HG03558 (cell line): ENCODE data around the gene INHA.

ENCODE experiments used
- ATAC-seq: cut with Tn5 transposase; IDR thresholded peaks from one replicate; pipeline ENCODE4 v1.9.1; 2021; ENCODE audit warnings: moderate number of reproducible peaks; ENCODE audit not compliant: unreplicated experiment; ENCODE audit errors: extremely low read depth

The INHA gene

GRCh38 chr2:219557320-219557719 is 14.8 kb upstream of the INHA start:
- no peak for ATAC-seq

DNA sequence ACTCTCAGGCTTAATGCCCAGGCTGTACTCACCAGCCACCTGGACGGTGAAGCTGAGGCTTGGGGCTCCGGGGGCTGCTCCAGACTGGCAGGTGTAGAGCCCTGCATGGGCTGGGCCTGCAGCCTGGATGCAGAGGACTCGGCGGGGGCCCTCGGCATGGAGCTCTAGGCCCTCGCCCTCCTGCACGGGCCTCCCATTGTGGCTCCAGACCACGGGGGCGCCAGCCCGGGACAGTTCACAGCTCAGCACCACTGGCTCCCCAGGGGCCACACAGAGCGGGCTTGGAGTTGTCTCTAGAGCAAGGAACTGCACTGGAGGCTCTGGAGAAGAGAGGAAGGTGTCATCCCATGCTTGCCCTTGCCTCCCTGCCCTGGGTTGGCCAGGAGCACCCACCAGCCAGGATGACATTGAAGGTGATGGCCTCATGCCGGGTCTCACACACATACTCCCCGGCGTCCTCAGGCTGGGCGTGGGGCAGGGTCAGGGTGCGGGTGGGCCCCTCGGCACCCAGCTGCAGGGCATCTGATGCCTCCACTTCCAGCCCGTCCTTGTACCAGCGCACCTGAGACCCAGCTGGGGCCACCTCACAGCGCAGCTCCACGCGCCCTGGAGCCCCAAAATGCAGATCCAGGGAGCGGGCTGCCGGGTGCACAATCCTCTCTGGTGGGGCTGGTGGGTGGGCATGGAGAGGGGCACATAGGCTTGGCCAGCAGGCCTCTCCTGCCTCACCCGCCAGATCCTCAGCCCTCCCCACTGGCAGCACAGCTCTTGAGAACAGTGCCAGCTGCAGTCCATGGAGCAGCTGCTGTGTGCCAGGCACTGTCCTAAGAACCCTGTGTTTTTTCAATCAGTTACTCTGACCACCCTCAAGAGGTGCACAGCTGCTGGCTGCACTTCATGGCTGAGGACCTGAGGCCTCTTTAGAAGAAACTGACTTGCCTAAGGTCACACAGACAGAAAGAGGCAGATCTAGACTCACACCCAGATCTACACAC is 14.0 kb upstream of the INHA start:
- ATAC-seq: no peak

DNA sequence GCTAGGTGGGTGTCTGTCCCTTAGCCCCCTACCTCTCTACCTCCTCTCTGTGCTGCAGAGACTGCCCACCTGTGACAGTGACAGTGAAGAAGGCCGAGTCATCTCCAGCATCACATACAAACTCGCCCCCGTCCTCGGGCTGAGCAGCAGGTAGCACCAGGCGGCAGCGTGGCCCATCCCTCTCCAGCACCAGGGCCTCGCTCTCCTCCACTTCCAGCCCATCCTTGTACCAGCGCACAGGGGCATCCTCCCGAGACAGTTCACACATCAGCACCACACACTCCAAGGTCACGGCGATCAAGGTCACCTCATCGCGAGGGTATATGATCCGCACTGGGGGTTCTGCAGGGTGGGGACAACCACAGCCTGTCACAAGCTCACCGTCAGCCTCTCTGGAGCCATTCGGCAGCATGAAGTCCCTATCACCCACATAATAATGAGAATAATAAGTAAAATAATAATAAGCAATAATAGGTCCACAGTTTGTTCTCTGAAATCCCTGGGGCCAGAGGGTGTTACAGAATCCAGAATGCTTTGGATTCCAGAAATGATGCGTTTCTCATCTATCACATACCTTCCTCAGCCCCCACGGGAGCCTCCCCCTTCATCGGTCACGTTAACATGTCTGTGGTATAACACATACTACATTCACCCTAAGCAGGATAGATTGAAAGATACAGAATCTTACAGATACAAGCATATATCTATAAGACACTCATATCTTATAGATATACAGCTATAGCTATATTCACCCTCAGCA is 12.8 kb upstream of the INHA start:
- ATAC-seq: no peak

GRCh38 chr2:219560037-219560892 is 11.8 kb upstream of the INHA start:
- no peak for ATAC-seq

DNA sequence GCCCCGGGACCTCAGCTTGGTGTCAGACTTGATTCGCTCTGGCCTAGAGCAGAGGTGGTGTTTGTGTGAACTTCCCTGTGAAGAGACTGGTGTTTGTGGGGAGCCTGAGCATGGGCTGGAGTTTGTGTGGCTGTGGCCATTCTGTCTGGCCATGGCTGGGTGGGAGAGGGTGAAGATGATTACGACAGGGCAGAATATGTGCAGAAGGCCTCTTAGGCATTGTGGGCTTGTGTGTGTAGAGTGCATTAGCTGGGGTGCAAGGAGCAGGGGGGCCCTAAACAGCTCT is 11.3 kb upstream of the INHA start:
- no peak for ATAC-seq

DNA sequence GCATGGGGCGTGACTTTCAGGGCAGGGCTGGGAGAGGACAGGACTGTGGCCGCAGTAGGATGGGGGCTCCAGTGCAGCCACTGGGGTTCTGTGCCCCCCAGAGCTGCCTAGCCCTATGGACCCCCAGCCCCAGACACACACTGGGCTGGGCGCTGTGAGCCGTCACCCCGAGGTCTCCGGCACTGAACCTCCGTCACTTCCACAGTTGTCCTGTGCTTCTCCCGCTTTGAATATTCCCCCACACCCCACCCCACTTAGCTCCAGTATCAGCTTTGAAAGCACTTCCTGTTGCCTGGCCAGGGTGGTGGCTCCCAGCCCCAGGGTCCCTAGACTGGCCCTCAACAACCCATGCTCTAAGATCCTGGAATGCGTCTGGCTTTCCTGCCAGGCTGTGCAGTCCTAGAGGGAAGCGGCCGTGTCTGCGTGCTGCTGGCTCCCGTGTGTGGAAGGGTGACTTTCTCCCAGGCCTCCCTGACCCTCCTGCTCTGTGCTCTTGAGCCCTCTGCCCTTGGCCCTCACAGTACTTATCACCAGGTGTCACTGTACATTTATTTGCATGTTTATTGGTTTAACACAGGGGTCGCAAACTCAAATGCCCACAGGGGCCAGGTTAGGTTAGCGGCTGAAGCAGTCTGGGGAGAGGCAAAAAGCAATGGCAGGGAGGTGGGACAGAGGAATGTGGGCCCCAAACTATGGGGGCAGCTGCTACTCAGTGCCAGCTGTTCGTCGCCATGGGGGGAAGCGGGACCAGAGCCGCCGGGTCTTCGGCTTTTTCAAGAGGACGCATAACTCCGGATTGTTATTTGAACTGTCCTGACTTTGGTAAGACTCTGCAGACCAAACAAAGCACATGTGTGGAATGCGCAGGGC is 10.7 kb upstream of the INHA start:
- ATAC-seq: no peak

- no peak for ATAC-seq
Measured at GRCh38 chr2:219562049-219563020, 9.8 kb upstream of the INHA start.

GRCh38 chr2:219563271-219563928 is 8.7 kb upstream of the INHA start:
- ATAC-seq: no peak

GRCh38 chr2:219565130-219566080 is 6.7 kb upstream of the INHA start:
- no peak for ATAC-seq

GRCh38 chr2:219566640-219567039 is 5.5 kb upstream of the INHA start:
- ATAC-seq: no peak

DNA sequence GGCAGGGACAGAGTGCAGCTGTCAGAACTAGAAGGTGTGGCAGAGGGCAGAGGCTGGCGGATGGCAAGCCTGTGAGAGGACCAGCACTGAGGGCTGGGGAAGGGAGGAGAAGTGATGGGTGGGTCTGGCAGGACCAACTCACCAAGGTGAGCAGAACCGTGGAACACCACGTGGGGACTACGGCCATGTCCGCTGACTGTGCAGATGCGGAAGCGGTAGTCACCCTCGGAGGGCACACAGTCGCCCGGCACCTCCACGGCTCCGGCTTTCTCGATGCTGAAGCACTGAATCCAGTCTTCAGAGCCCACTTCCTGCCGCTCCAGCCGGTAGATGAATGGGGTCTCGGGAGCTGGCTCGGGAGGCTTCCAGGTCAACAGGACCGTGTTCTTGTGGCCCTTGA is 5.0 kb upstream of the INHA start:
- ATAC-seq: no peak

DNA sequence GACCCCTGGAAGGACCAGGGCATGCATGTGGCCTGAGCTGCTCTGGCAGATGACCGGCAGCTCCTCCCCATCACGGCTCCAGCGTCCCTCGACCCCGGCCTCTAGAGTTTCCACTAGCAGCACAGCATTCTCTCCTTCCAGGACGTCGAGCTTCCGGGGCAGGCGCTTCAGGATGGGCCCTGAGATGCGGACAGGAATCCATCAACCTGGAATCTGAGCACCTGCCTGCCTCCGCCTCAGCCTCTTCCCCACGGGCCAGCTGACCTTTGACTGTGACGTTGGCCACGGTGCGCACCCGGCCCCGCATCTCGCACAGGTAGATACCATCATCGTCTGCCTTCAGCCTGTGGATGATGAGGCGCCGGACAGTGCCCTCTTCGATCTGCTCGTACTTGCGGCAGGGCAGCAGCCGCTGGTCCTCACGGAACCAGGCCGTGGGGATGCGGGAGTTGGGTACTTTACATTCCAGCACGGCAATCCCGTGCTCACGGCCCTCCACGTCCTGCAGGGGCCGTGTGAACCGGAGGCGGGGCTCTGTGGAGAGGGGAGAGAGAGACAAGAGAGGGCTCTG is 4.2 kb upstream of the INHA start:
- ATAC-seq: no peak

DNA sequence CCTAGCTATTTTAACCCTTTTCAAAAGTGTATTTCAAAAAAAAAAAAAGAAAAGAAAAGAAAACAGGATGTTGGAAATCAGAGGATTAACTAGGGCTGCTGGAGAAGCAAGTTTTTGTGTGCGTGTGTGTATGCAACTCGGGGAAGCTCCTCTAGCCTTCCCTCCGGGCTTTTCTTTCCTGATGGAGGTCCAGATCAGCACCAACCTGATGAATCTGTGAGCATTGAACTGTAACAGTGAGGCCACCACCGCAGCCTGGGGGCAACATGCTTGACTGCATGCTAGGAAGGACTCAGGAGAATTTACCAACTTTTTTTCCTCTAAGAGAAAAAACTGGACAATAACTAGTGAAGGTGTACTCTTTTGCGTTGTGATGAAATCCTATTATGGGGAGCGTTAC is 3.1 kb upstream of the INHA start:
- ATAC-seq: no peak

DNA sequence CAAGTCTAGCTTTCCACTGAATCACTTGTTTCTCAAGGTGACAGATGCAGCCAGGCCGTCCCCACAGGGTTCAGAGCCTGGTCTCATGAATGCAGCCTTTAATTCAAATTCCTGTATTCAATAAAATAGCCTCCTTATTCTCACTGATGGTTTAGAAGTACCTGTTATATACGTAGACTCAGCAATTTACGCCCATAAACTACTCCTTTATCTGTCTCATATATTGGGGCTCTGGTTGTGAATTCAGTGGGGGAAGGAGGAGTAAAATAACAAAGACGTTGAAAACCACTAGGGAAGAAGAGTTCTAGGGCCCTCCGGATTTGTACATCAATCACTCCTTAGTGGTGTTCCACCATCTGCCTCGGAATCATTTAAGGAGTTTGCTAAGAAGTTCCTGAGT is 2.5 kb upstream of the INHA start:
- ATAC-seq: no peak

GRCh38 chr2:219570194-219570923 is 1.8 kb upstream of the INHA start:
- ATAC-seq: no peak

- no peak for ATAC-seq
Measured at GRCh38 chr2:219570924-219571310, 1.2 kb upstream of the INHA start.
